Measurements from ENCODE around the gene IRF2BPL. TPM values are rescaled to one million over a fixed set of nuclear protein-coding genes. Genes with fewer than 3 reads are reported as not detected.

Gene IRF2BPL
- total and polyA plus RNA-seq, 2 of the 4 experiments (the other 2 are of a cell fraction): 6.3 to 14.5 TPM

- no peak overlapping the region for H3K18ac ChIP-seq (ENCODE audit: low read depth, low read length)
- no peak for DNase-seq
- no CpG with 5 or more reads among the region's 3 CpGs for WGBS, 2 experiments (ENCODE audit: extremely low coverage in 2 of 2, insufficient read length in 1 of 2)
- H3K14ac ChIP-seq (replicated peaks; ENCODE audit: low read depth, low read length): no peak overlapping the region
- no peak overlapping the region for H2BK15ac ChIP-seq (ENCODE audit: low read depth, low read length)
- ChIA-PET CTCF (interaction anchor here (0.6 kb wide), 1 partner anchor 67 kb away, joined by 3 read pairs; no protein-coding TSS in a partner anchor), POLR2A (ENCODE audit: unreplicated experiment) (no interaction called here)
- no peak overlapping the region for H4K8ac ChIP-seq (ENCODE audit: low read depth in 2 of 2, low read length in 2 of 2)
- H3K4me2 ChIP-seq (ENCODE audit: low read depth, low read length): no peak overlapping the region
- no peak overlapping the region for H2AFZ ChIP-seq (replicated peaks; ENCODE audit: low read length, poor library complexity)
- H3K56ac ChIP-seq (ENCODE audit: extremely low read depth, insufficient read depth, low read length): no peak overlapping the region
- H3K4me3 ChIP-seq (ENCODE audit: insufficient read depth, low read depth, low read length): no peak overlapping the region
- H3K27ac ChIP-seq (ENCODE audit: insufficient read depth, low read length): no peak overlapping the region
- H4K5ac ChIP-seq (ENCODE audit: low read depth, low read length): no peak overlapping the region
- in situ Hi-C loops (cut with MboI; ENCODE audit: low sequenced_read_pairs): no loop called here
- dilution Hi-C loops (cut with HindIII; ENCODE audit: low sequenced_read_pairs, unreplicated experiment): no loop called here
- intact Hi-C loops (cut with micrococcal nuclease): no loop called here
- no peak overlapping the region for H2AK5ac ChIP-seq (ENCODE audit: low read depth, low read length)
- no peak overlapping the region for H3K4ac ChIP-seq (ENCODE audit: low read depth, low read length)
- H3K9me1 ChIP-seq (ENCODE audit: insufficient read depth, low read length): peaks cover 7% of the 10 kb centered on the region; the same call in 1 of the 2 replicates
- H4K91ac ChIP-seq (ENCODE audit: insufficient read depth, low read depth, low read length): no peak overlapping the region
- H3K36me3 ChIP-seq (ENCODE audit: control insufficient read depth, insufficient read depth, low read length): peaks cover 4% of the 10 kb centered on the region
- no peaks in the 10 kb centered on the region for H3K9me3 ChIP-seq (ENCODE audit: control insufficient read depth, insufficient read depth, low read length)
- H4K20me1 ChIP-seq (ENCODE audit: insufficient read depth, low read length): peaks cover 20% of the 10 kb centered on the region; the same call in 1 of the 2 replicates
- no peak for ATAC-seq (ENCODE audit: low read depth)
- no peaks in the 10 kb centered on the region for H3K27me3 ChIP-seq (ENCODE audit: control insufficient read depth, insufficient read depth, low read length)
- no peak overlapping the region for H3K9ac ChIP-seq (ENCODE audit: low read depth, low read length)
- H2BK5ac ChIP-seq (ENCODE audit: low read depth, low read length, poor library complexity, severe bottlenecking): no peak overlapping the region
- no peak overlapping the region for H2AK9ac ChIP-seq (replicated peaks; ENCODE audit: low read depth, low read length, poor library complexity)
- BruUV-seq (replicated peaks): no TSS peak
- no peak overlapping the region for H3K23ac ChIP-seq (ENCODE audit: low read depth, low read length)
- H2BK20ac ChIP-seq (ENCODE audit: low read depth, low read length): no peak overlapping the region
- no peak overlapping the region for H2BK120ac ChIP-seq (ENCODE audit: low read depth, low read length)
- no peak for TF ChIP-seq BHLHE40 (IDR thresholded peaks at IDR 0.05; ENCODE audit: low read depth, low read length)
- TF ChIP-seq MXI1 (IDR thresholded peaks at IDR 0.05; ENCODE audit: borderline replicate concordance, low read depth, low read length): no peak
- peaks cover 14% of the 10 kb centered on the region for H3K4me1 ChIP-seq (ENCODE audit: control insufficient read depth, insufficient read depth, low read length)
- H3K79me1 ChIP-seq (ENCODE audit: low read depth in 1 of 2, low read length in 2 of 2): peaks cover 0 to 23% of the 10 kb centered on the region in 2 experiments; a peak in 3 of 4 replicates
Observed at GRCh38 chr14:77018785-77019184, 9.7 kb downstream of the IRF2BPL start.

Data from IMR-90 (cell line).